Measurements from ENCODE around the gene CAMTA1.

The CAMTA1 gene

DNA sequence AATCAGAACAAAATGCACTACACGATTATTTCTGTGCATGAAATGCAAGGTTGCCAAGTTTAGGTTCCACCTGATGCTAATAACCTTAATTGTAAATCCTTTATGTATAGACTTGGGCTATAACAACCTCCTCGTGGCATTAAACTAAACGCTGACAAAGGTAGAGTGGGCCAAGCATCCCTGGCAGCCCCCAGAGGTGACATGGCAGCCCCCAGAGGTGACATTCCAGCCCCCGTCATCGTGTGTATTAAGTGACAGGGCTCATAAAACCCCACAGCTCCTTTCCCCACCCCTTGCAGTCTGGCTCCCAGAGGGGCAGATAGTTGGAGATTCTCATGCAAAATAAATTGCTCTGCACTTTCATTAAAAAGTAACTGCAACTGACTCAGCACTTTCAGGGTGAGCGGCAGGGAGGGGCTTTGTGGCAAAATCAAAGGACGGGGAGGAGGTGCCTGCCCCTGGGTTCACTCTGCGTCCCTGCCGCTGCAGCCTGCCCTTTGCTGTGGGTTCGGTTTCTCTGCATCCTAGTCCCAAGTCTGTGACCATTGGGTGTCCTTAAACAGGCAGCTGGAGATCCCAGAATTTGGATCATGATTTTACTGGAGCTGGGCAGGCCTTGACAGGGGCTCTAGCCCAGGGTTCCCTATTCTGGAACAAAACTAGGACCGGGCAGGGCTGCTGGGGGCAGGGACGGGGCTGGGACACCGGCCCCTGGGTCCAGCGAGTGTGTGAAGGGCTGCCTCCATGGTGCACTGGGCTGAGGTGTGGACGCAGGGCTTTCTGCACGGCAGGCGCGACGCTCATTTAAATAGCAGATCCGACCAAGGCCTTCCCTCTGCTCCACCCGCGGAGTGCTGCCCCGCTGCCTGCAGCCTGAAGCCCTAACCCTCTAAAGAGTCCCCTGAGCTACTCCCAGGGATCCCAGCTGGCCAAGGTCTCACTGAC lies 751.0 kb downstream of the CAMTA1 start:
- no peak for DNase-seq (ENCODE audit: low spot score)

DNA sequence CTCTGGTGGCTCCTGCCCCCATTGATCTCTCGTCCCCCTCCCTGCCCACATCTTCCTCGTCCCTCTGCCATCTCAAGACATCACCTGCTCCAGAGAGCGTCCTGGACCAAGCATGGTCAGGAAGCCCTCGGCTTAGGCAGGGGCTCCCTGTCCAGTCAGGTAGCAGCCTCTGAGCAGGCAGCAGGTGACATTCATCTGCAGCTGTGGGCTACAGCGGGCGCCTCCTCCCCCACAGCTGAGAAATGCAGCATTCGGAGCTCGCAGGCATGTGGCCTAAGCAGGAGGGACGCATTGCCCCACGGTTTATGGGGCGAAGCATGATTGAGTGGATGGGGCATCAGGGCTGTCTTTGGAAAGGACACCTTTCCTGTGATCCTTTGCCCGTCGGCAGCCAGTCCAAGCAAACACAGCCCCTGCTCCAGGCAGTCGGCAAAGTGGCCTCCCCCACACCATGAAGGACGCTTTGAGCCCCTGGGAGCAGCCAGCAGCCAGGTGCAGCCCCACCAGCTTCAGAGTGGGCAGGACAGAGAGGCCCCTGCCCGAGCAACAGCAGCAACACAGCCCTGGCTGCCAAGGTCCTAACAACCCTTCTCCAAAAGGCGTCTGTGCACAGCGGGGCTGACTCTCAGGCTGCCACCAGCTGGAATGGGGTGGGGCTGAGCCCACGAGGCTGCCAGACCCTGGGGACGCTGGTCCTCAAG lies 751.8 kb downstream of the CAMTA1 start:
- DNase-seq (ENCODE audit: low spot score), result no peak

DNA sequence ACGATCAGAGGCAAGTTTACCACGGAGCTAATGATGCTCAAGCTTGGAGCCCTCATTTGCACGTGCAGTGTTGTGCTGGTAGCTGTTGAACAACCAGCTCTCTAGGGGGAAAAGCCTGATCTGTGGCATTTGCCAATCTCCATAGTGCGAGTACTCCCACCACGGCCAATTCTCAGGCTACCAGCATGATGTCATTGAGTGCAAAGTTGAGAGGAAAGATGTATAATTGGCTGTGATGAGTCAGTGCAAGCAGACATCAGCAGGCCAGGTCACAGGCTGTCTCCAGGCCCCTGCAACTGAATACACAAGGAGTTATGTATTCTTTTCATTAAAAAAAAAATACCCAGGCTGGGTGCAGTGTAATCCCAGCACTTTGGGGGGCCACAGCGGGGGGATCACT lies 752.8 kb downstream of the CAMTA1 start:
- no peak for DNase-seq (ENCODE audit: low spot score)

DNA sequence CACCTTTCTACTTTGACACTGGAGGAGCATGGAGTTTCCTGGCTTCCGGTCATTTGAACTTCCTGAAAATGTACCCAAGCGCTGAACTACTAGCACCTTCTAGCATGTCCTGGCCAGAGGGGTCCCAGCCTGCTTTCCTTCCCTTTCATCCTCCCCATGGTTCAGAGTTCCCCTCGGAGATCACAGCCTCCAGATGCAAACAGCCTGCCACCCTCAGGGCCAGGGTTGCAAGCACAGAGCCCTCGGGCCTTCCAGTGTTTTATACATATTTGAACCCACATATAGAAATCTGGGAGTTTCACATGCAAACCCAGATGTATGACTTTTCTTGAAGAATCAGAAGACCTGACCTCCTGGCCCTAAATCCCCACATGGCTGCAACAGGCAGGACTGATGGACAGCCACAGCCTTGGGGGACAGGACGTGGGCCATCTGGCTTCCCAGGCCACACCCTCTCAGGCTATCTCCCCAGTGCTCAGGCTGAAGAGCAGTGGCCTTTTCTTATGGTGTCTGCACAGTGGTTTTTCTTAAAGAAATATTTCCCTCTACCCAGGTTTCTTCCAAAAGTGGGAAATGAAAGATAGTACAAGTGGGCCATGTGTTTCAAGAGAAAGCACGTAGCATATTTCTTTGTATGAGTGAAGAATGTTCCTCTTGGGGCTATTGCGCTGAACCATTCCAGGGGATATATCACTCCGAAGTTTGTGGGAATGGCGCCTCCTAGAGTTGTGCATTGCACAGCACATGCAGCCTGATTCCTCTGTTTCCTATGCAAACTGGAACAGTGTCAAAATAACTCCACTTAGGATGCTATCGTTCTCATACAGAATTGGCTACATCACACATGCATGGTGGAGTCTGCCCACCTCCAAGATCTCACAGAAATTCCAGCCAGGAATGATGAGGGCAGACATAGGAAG lies 753.9 kb downstream of the CAMTA1 start:
- DNase-seq (ENCODE audit: low spot score), result no peak

DNA sequence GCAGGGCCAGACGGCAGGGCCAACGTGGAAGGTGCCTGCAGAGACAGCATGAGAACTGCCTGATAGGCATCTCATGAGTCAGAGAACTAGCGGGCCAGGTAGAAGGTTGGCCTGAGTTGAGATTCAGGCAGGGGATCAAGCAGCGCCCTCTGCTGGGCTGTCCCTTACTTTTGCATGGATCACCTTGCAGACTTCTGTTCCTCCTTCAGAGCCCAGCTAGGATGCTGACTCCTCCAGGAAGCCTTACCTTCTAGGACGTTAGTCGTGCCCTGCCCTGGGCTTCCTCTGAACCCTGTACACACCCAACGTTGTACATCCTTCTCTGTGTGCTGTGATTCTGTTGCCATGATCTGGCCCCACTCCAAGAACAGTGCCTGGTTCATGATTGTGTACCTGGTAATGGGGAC lies 754.5 kb downstream of the CAMTA1 start:
- no peak for DNase-seq (ENCODE audit: low spot score)

DNA sequence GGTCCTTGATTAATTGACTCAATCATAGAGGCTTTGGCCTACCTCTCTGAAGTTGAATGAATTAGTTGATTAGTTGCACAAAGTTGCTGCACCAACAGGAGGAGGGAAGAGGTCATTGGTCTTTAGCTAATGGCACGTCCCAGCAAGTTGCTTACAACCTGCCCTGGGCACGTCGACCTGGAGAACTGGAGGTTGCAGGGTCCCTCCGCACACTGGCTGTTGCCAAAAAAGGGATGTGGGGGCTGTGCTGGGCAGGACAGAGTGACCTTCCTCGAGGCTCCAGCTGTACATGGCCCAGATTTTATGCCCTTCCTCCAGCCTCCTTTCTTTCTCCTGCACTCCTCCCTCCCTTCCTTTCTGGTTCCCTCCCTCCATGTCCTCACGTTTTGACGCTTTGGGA lies 755.6 kb downstream of the CAMTA1 start:
- DNase-seq (ENCODE audit: low spot score), result no peak

DNA sequence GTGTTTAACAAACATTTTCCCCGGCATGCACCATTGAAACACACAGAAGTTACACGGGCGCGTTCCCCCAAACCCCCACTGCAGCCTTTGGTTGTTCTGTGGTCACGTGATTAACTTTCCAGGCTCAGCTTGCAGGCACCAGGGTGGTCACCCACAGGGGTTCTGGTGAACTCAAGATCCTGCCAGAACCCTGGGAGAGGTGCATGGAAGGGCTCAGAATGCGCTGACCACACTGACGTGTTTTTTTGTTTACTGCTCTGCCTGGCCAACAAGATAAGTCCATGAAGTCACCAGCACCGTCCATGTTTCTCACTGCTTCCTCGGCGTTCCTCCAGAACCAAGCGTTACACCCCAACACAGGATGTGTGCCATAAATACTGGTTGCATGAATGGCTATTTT lies 756.4 kb downstream of the CAMTA1 start:
- DNase-seq (ENCODE audit: low spot score), result no peak

DNA sequence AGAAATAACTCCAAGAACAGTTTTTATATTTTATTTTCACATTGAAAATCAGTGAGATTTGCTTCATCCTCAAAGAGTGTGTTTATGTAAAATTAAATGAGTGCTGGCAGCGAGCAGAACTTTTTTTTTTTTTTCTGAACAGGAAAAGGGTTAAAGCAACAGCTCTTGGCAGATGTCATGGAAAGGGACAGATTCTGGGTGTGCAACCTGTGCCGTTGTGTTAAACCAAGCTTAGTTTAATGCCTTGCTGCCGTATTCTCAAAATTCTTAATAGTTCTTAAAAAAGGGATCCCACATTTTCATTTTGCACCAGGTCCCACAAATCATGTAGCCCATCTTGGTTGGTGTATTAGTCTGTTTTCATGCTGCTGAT lies 758.5 kb downstream of the CAMTA1 start:
- no peak for DNase-seq (ENCODE audit: low spot score)

DNA sequence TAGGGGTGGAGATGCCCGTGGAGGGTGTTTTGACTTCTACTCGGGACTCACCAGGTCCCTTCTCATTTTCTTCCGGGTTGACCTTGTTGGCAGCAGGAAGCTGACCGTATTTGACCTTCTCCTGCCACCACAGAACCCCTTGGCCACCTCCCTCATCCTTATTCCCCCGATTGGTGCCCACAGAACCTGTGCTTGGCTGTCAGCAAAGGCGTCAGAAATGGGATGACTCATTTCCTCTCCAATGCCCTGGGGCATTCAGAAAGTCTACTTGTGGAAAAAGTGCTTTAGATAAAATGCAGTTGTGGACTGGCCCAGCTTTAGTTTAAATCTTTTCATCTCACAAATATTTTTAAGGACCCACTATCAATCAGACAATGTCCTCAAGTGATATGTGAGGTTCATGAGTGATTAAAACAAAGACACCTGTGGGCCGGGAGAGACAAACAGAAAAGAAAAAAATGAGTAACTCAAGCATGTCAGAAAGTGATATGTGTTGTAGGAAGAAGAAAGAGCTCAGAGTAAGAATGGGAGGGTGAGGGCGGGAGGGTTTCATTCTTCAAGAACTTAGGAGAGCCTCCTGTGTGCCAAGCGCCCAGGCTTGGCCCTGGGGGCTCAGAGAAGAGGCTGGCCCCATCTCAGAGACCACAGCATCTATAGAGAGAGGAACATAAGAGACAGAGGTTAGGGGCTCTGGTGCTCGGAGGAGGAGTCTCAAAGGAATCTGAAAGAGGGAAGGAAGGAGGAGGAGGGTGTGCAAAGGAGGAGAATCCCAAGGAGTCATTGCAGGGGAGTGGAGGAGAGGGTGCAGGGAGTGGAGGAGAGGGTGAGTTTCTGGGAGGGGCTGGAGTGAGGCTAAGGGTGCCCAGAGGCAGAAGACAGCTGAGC lies 764.3 kb downstream of the CAMTA1 start:
- DNase-seq (ENCODE audit: low spot score), result no peak

DNA sequence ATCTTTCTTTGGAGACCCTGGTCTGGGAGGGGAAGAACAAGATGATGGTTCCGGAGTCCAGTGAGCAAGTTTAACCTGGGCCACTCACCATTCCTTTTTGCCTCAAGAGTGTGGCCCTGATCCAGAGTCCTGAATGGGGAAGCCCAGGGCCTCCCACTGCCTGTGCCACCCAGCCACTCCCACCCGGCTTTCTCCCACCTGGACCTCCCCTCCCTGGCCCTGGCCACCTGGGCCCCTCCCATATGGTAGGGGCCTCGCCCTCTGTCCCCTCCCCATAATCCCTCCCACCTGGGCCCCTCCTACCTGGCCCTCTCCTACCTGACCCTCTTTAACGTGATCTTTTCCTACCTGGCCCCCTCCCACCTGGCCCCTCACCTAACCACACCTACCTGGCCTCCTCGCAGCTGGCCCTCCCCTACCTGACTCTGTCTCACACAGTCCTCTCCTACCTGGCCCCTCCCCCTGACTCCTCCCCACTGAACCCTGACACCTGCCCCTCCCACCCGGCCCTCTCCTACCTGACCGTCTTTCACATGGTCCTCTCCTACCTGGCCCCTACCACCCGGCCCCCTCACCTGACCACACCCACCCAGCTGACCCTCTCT lies 765.1 kb downstream of the CAMTA1 start:
- no peak for DNase-seq (ENCODE audit: low spot score)

DNA sequence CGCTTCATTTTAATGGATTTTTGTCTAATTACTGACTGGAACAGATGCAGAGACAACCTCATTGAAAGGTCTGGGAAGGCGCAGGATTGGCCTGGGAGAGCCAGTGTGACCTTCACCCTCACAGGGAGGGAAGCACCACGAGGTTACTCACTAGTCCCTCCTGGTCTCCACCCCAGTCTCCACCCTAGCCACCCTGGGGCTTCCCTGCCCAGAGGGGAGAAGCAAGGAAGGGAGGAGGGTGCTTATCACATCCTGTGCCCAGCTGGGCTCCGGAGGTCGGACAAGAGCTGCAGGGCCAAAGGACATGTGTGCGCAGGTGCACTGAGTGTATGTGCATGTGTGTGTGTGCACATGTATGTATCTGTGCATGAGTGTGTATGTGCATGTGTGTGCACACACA lies 765.7 kb downstream of the CAMTA1 start:
- DNase-seq (ENCODE audit: low spot score), result no peak

DNA sequence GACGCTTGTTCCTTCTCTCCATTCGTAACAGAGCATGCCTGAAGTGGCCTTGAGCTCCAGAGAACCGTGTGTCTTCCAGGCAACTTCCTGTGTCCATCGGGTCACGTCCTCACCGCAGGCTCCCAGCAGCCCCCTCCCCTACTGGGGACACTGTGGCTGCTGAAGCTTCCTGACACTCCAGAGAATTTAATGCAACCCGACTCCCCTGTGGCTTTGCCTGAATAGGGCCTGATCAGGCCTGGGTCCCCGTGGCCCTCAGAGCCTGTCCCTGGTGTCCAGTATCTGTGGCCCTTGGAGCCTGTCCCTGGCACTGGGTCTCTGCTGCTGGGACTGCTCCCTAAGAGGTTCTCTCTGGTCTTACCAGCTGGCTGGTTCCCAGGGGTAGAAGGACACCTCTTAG lies 766.2 kb downstream of the CAMTA1 start:
- DNase-seq (ENCODE audit: low spot score), result no peak

DNA sequence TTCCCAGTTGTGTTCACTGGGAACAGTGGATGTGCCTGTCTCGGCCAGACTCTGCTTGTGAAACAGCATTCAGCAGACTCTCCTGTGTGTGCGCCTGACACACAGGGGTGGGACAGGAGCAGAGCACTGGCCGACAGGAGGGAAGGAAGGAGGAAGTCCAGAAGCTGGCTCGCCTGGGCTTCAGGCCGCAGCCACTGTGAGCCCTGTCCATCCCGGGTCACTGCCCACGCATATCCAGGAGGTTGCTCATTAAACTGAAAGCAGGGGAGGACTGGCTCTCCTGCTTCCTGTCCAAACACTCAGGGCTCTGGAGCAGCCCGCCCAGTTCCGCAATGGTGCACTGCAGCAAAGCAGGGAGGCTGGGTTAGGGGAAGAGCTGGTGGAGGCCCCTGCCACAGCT lies 767.1 kb downstream of the CAMTA1 start:
- no peak for DNase-seq (ENCODE audit: low spot score)

DNA sequence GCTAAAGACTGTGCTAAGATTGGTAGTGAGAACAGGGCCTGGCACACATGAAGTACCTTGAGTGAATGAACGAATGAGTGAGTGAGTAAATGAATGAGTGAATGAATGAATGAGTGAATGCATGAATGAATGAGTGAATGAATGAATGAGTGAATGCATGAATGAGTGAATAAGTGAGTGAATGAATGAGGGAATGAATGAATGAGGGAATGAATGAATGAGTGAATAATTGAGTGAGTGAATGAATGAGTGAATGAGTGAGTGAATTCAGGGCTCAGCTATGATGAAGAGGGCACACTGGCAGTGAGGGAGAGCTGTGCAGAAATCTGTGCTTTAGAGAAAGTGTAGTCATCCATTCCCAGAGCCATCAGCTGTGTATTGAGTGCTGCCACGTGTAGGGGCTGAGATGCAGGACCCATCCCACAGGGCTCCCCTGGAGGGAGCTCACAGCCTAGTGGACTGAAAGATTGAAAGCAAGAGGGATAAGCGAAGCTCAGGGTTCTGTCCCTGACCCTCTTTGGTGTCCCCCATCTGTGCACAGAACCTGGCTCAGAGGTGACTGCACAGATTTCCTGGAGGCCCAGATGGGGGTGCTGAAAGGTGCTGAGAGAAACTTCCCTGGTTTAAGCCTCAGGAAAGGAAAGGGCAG lies 767.9 kb downstream of the CAMTA1 start:
- no peak for DNase-seq (ENCODE audit: low spot score)

DNA sequence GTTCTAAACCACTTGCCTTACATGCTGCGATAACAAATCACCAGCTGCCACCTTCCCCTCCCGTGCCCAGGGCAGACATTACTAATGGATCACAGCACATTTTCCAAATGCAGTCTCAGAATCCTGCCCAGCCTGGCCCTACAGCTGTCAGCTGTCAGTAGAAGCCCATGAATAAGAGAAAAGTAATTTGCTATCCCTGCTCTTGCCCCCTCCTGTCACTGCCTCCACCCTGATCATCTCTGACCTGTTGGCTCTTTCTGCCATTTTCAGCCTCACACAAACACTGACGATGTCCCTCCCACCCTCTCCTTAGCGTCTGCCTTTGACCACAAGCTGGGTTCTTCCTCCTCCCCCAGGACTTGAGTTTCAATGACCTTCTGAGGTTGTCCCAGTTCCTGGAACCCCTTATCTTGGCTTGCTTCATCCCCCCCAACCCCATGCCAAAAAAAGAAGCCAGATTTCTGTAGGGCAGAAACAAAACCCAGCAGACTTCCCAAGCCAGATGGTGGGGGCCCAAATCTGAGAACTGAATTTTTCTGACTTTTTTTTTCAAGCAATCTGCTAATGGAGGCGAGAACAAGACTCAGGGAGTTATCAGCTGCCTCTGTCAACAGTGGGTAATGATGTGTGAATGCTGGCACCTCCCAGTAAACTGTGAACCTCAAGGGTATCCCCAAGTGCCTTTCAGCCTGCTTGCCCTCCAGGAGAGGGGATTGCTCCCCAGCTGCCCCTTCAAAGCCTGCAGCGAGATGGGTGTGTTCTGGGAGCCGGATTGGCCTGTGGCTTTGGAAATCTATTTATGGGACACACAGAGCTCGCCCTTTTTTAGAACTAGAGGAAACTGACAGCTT lies 769.4 kb downstream of the CAMTA1 start:
- DNase-seq (ENCODE audit: low spot score), result no peak

DNA sequence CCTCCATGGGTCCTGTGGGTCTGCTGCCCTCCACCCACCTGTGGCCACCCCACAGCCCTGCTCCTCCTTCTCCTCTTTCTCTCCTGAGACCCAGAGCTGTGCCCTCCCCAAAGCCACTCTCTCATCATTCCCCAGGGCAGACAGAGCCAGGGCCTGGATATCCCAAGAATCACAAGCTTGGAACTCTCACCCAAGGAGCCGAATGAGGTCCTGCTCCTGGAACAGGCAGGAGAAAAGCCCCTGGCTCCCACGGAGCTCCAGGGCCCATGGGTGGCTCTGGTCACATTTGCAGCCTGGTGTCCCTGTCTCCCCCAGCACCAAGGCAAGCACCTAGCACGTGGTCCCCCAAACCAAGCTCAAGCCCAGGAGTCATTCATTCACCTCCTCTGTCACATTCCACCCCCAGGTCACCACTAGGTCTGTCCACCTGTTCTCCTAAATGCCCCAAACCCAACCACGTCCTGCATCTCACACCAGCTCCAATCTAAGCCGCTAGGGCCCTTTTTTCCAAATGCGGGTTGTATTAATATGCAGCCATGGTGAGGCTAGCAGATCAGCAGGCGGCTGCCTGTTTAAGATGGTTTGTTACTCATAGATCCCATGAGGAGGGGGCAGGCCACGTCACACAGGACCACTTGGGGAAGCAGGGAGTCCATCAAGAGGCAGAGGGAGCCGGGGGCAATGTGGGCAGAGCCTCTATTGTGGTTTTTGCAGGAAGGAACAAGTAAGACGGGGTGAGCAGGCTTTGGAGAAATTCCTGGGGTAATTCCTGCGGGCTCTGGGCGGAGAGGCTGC lies 770.3 kb downstream of the CAMTA1 start:
- no peak for DNase-seq (ENCODE audit: low spot score)

DNA sequence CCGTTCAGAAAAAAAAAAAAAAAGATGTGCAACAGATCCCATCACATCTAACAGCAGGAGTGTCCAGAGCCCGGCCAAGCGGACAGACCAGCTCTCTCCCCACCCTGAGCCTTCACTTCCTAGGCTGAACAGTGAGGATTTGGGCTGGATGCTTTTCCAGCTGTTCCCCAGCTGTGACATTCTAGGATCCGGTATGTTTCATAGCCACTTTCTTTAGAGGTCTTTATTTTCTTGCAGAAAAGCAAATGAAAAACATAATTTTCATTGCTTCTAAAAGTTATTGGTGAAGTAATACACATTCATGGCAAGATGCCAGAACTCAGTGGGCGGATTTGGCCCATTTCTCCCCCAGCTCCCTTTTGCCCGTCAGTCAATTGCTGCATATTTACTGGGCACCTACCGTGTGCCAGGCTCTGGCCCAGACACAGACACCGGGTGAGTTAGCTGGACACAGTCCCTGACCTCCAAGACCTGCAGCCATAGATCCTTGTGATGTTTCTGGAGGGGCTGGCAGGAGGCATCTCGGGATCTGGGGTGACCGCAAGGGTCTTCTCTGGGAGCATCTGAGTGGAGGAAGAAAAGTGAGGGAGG lies 772.1 kb downstream of the CAMTA1 start:
- DNase-seq (ENCODE audit: low spot score), result no peak

DNA sequence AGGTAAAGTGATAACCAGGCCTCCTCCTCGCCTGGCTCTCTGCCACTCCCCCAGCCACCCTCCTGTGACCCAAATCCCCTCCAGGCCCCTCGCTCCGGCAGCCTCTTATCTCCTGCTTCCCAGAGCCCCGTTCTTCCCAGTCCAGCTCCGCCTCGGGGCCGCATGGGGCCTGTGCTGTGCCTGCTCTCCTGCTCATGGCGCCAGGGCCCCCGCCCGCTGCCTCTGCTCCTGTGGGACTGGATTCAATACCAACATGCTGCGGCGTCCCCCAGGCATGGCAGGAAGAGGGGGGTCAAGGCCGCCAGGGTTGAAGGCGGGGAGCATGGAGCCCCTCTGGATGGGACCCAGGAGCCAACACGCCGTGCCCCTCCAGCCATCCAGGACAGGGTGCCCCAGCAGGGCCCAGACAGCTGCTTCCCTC lies 772.8 kb downstream of the CAMTA1 start:
- DNase-seq (ENCODE audit: low spot score), result no peak

Measured in HuH-7.5 (cell line).